22Rv1 (cell line): ENCODE results near the gene SIRPD.
"Not testable (repeated sequence)": the region's sequence is repeated elsewhere in the genome, so short reads cannot be mapped to it uniquely, and the experiment has no call there.

Source experiments
- H3K27ac ChIP-seq: fragments of 450-650 bp; 2 replicates; pipeline ENCODE4 v1.5.1; 2017
- ZFX ChIP-seq: fragments of 450-650 bp; IDR thresholded peaks from 2 replicates; pipeline ENCODE4 v1.6.1; 2017; ENCODE audit warnings: antibody characterized with exemption, borderline replicate concordance
- TF ChIP-seq, protein P1 (sequence below): fragments of 450-650 bp; IDR thresholded peaks from 2 replicates; pipeline ENCODE4 v1.5.1; 2017; ENCODE audit warnings: mild to moderate bottlenecking

SIRPD gene

DNA sequence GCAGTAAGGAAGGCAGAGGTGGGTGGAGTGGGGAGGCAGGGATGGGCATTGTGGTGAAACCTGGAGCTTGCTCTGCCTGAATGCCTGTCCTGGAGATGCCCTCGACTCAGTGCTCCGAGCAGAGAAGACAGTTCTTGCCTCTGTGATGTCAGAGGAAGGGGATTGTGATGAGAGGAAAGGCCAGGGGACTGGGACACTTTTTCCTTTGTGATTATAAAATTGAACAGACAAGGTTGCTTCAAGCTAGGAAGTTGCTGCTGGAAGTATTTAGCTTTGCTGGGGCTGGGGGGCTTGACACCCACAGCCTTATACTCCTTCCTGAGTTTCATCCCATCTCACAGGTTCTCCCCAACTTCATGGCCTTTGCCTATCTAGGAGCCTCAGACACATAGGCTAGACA lies at the start of gene SIRPD:
SIRPD (minus strand) TSS at position 101 of the 400 bp plus-strand sequence; CDS start at position 49, 52 bp downstream.
- H3K27ac ChIP-seq = no peak within 1 kb of the TSS
- no peak for TF ChIP-seq ZFX
- TF ChIP-seq, protein P1, sequence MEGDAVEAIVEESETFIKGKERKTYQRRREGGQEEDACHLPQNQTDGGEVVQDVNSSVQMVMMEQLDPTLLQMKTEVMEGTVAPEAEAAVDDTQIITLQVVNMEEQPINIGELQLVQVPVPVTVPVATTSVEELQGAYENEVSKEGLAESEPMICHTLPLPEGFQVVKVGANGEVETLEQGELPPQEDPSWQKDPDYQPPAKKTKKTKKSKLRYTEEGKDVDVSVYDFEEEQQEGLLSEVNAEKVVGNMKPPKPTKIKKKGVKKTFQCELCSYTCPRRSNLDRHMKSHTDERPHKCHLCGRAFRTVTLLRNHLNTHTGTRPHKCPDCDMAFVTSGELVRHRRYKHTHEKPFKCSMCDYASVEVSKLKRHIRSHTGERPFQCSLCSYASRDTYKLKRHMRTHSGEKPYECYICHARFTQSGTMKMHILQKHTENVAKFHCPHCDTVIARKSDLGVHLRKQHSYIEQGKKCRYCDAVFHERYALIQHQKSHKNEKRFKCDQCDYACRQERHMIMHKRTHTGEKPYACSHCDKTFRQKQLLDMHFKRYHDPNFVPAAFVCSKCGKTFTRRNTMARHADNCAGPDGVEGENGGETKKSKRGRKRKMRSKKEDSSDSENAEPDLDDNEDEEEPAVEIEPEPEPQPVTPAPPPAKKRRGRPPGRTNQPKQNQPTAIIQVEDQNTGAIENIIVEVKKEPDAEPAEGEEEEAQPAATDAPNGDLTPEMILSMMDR = no peak

DNA sequence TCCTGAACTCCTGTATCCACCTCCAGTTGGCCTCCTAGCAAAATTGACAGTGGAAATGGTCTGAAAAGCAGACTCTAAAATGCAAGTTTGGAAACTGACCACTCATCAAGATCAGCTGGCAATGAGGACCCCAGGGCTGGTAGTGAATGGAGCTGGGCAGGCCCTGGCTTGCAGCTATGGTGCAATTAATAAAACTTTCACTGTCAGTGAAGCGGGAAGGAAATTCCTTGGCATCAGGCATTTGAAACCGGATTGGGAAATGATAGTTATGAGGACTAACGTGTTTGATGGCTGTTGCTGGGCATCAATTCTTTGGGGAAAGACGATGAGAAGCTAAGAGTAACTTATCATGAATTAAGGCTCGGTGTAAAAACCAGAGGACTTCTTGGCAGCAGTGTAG lies 43.2 kb upstream of the SIRPD start:
- H3K27ac ChIP-seq = no peak overlapping the region
- TF ChIP-seq ZFX = no peak
- TF ChIP-seq, protein P1 = no peak

DNA sequence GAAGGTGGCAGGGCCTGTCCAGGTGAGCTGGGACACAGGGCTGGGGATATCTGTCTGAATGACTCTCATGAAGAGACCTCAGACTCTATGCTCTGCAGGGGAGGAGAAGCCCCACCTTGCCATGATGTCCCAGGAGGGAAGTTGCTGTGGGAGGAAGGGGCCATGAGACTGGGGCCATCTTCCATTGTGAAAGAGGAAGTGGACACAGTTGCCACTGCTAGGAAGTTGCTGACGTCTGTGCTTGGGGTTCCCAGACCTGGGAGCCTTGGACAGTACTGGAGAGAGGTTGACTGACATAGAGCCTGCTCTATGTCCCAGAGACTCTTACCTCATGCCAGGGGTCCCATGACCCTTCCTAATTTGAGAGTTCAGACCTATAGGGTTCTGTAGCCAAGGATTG lies 37.8 kb upstream of the SIRPD start:
- TF ChIP-seq, protein P1 = no peak
- no peak overlapping the region for H3K27ac ChIP-seq

DNA sequence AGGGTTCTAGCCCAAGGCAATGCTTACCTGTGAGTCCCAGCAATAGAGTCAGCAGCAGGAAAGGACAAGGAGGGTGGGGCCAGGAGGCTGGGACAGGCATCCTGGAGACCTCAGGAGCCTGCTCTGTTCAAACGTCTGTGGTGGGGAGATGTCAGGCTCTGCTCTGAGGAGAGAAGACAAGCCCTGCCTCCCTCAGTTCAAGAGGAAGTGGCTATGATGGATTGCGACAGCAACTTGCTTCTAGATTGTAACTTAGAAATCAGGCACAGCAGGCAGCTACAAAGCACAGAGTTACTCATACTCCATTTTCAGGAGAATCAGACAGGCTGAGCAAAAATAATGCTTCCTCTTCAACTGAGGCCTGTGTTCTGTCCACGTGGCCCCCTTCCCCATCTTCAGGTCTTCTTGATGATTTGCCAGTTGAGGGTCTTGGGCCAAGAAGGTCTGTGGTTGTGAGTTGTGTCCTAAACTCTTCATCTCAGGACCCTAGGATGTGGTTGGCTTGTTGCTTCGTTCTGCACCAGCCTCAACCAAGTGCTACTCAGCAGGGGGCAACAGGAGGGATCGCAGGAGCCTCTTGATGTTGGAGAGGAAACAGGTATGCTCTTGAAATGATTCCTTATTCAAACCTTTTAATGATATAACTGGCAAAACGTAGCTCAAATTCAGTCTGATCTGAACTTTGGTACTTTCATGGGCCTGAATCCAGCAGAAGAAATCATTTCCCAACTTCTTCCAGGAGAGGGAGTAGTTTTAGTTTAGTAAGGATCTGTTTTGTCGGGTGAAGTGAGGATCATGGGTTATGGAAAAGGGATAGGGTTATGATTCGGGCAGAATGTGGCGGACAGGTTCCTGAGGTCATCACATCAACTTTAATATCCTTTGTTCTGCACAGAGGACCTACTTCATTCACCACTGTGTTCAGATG lies 31.3 kb upstream of the SIRPD start:
- no peak overlapping the region for H3K27ac ChIP-seq
- TF ChIP-seq, protein P1 = no peak
- TF ChIP-seq ZFX = no peak

DNA sequence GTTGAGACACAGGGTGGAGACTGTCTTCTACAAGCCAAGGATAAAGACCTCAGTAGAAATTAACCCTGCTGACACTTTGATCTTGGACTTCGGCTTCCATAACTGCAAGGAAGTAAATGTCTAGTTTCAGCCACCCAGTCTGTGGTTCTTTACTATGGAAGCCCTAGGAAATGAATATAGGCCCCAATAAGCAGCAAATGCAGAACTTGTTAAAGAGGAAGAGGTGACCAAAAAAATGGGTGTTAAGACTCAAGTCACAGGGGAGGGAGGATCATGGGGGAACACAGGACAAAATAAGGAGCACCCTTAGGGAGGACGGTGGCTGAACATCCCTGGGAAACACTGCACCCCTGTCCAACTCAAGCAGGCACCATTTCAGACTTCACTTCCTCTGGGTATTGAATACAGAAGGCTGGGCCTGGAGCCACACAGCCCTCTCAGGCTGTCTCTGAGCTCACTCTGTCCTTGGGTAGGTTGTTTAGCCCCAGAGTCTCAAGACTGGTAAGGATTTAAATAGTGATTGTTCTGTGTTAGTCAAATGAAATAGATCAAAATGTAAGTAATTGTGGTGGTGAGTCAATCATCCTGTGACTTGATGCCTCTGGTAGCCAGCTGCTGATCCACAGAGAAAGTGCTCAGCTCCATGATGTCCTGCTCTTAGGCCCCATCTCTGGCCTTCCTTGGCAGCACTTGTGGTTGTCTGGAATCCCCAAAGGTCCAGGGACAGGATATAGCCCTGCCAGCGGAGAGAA lies 30.5 kb upstream of the SIRPD start:
- no peak for TF ChIP-seq ZFX
- TF ChIP-seq, protein P1 = no peak
- no peak overlapping the region for H3K27ac ChIP-seq

DNA sequence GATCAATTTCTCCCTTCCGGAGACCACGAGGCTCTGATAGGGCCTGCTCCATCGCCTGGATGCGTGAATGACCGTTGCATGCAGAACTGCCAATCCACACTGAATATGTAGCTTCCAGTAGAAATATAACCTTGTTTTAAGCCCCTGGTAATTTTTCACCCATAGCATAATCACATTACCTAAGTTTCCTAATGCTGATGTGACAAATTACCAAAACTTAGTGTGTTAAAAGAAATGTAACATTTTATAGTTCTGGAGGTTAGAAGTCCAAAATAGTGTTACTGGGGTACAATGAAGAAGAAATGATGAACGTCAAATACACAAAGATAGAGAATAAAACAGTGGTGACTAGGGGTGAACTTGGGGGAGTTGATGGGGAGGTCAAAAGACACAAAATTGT lies 22.0 kb upstream of the SIRPD start:
- no peak overlapping the region for H3K27ac ChIP-seq
- no peak for TF ChIP-seq ZFX
- TF ChIP-seq, protein P1 = no peak

DNA sequence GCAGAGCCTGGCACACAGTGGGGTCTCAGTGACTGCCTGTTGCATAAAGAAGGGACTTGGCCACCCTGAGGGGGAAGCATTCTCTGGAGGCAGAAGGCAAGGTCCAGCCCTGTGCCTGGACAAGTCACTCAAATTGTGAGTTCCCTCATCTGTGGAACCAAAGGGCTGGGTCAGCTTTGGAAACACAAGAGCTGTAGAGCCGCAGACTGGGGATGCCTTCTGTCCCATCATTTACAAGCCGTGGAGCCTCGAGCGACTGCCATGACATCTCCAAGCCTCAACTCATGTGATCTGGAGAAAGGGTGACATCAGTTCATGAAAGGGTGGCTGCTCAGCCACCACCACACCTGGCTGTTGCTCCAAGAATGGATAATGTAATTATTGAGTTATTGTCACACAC lies 20.4 kb upstream of the SIRPD start:
- H3K27ac ChIP-seq = no peak overlapping the region
- no peak for TF ChIP-seq ZFX
- TF ChIP-seq, protein P1 = no peak

DNA sequence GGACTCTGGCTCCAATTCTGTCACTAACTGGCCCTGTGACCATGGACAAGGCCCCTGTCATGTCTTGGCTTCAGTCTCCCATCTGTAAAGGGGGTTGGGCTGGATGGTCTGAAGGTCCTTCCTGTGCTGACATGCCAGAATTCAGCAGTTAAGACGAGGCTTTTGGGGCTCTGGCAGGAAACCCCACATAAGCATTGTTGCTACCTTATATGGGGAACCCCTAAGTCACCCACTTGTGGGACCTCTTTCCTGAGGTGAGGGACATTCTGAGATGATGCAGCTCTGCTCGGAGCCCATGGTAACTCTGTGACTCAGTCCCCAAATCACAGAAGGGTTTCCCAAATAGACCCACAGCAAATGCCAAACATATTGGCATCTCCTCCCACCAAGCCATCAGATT lies 19.8 kb upstream of the SIRPD start:
- not testable (repeated sequence) for H3K27ac ChIP-seq
